HepG2 (cell line): ENCODE measurements around the gene RHBDF2. TPM values are rescaled to one million over a fixed set of nuclear protein-coding genes. Genes with fewer than 3 reads are reported as not detected.

Source experiments
- BRCA1 ChIP-seq: sonication (generic); formaldehyde crosslinking; IDR thresholded peaks from 2 replicates; pipeline ENCODE4 v1.4.0; 2020; ENCODE audit warnings: missing genetic modification reagents
- DNMT3B ChIP-seq: conservative IDR thresholded peaks from 2 replicates; pipeline ENCODE4 v1.6.1; 2016; ENCODE audit warnings: missing biosample characterization, control low read depth
- FOXA1 ChIP-seq, 2 experiments: fragments of 450-650 bp in 1 of 2; sonication (generic) in 1 of 2; formaldehyde crosslinking in 1 of 2; IDR thresholded peaks; 2 replicates each; pipeline versions ENCODE4 v1.4.0 to v1.6.1; 2016 to 2020; ENCODE audit warnings: missing genetic modification reagents in 1 of 2
- IKZF4 ChIP-seq: sonication (generic); formaldehyde crosslinking; IDR thresholded peaks from 2 replicates; pipeline ENCODE4 v1.5.1; 2020; ENCODE audit warnings: borderline replicate concordance, mild to moderate bottlenecking, low read depth, missing genetic modification reagents; ENCODE audit errors: not compliant biosample characterization
- IRF2 ChIP-seq: IDR thresholded peaks from 2 replicates; pipeline ENCODE4 v1.6.1; 2018; ENCODE audit warnings: missing genetic modification reagents, missing compliant biosample characterization
- RNF2 ChIP-seq: fragments of 450-650 bp; conservative IDR thresholded peaks from 2 replicates; pipeline ENCODE4 v1.6.1; 2016; ENCODE audit warnings: low read depth
- SCMH1 ChIP-seq: sonication (generic); formaldehyde crosslinking; IDR thresholded peaks from 2 replicates; pipeline ENCODE4 v1.9.0; 2021; ENCODE audit warnings: missing genetic modification reagents, mild to moderate bottlenecking, borderline replicate concordance
- TOE1 ChIP-seq: sonication (generic); formaldehyde crosslinking; IDR thresholded peaks from 2 replicates; pipeline ENCODE4 v1.4.0; 2020; ENCODE audit warnings: mild to moderate bottlenecking, missing genetic modification reagents
- polyA plus RNA-seq, 8 experiments: library from polyadenylated mRNA; depleted of rRNA in 3 of 8; stranded (reverse) in 7 of 8; unstranded in 1 of 8; fragments of >200 nt; fragmentation: Illumina TruSeq in 4 of 8; extraction: Trizol in 4 of 8; gene quantifications; 2 replicates each; pipeline versions ENCODE4 v1.2.1 to v1.2.3, GENCODE V29; 2011 to 2016; ENCODE audit warnings: low read depth in 4 of 8, missing spikeins in 1 of 8, mixed read lengths in 1 of 8; ENCODE audit not compliant: insufficient read depth in 1 of 8
- total RNA-seq, 5 experiments: library from RNA; depleted of rRNA; stranded (reverse); fragments of >200 nt; fragmentation: Illumina TruSeq; extraction: Trizol; gene quantifications; 2 replicates each; pipeline ENCODE4 v1.2.3, GENCODE V29; 2016; ENCODE audit warnings: low read depth in 1 of 5
- TF ChIP-seq, protein P1 (sequence below): sonication (generic); formaldehyde crosslinking; IDR thresholded peaks from 2 replicates; pipeline ENCODE4 v1.4.0; 2020; ENCODE audit warnings: missing genetic modification reagents, mild to moderate bottlenecking, borderline replicate concordance
- TF ChIP-seq, protein P2 (sequence below): sonication (generic); formaldehyde crosslinking; IDR thresholded peaks from 2 replicates; pipeline ENCODE4 v1.5.1; 2020; ENCODE audit warnings: missing genetic modification reagents, mild to moderate bottlenecking, borderline replicate concordance
- TF ChIP-seq, protein P3 (sequence below): sonication (generic); formaldehyde crosslinking; IDR thresholded peaks from 2 replicates; pipeline ENCODE4 v1.8.0; 2022; ENCODE audit warnings: mild to moderate bottlenecking, missing genetic modification reagents, moderate library complexity
- TF ChIP-seq, protein P4 (sequence below): sonication (generic); formaldehyde crosslinking; IDR thresholded peaks from 2 replicates; pipeline ENCODE4 v1.8.1; 2023; ENCODE audit warnings: mild to moderate bottlenecking, missing genetic modification reagents
- TF ChIP-seq, protein P5 (sequence below): sonication (generic); formaldehyde crosslinking; IDR thresholded peaks from 2 replicates; pipeline ENCODE4 v1.4.0; 2020; ENCODE audit warnings: missing genetic modification reagents
- TF ChIP-seq, protein P6 (sequence below): sonication (generic); formaldehyde crosslinking; IDR thresholded peaks from 2 replicates; pipeline ENCODE4 v1.8.0; 2022; ENCODE audit warnings: mild to moderate bottlenecking, missing genetic modification reagents, borderline replicate concordance
- TF ChIP-seq, protein P7 (sequence below): sonication (generic); formaldehyde crosslinking; conservative IDR thresholded peaks from 2 replicates; pipeline ENCODE4 v1.4.0; 2020; ENCODE audit warnings: missing genetic modification reagents
- TF ChIP-seq, protein P8 (sequence below): sonication (generic); formaldehyde crosslinking; IDR thresholded peaks from 2 replicates; pipeline ENCODE4 v1.9.0; 2022; ENCODE audit warnings: missing genetic modification reagents, mild to moderate bottlenecking, borderline replicate concordance

The RHBDF2 gene
- total and polyA plus RNA-seq, 2 of the 13 experiments (the other 11 are each of a cell fraction or from before 2014, with no cell fraction given): 7.8 to 24.2 TPM

DNA sequence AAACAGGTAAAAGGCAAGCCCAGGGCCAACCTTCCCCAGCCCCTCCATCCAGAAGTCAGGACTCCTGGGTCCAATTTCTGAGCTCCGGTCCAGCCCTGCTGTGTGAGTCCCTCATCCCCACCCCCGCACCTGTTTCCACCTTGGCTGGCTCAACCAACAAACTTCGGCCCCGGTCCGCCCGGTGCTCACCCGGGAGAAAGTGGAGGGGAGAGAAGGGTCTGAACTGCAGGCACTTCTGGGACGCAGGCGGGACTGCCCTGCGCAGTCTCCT lies 541 bp downstream of the RHBDF2 start (continued):
- TF ChIP-seq, protein P1, sequence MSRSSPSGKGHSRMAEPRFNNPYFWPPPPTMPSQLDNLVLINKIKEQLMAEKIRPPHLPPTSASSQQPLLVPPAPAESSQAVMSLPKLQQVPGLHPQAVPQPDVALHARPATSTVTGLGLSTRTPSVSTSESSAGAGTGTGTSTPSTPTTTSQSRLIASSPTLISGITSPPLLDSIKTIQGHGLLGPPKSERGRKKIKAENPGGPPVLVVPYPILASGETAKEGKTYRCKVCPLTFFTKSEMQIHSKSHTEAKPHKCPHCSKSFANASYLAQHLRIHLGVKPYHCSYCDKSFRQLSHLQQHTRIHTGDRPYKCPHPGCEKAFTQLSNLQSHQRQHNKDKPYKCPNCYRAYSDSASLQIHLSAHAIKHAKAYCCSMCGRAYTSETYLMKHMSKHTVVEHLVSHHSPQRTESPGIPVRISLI (CRISPR knock-in tag): no peak
- TF ChIP-seq DNMT3B: peak; percentile 61; the same call in 1 of the 2 replicates
- TF ChIP-seq, protein P2, sequence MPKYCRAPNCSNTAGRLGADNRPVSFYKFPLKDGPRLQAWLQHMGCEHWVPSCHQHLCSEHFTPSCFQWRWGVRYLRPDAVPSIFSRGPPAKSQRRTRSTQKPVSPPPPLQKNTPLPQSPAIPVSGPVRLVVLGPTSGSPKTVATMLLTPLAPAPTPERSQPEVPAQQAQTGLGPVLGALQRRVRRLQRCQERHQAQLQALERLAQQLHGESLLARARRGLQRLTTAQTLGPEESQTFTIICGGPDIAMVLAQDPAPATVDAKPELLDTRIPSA (CRISPR knock-in tag): no peak
- TF ChIP-seq TOE1: no peak
- no peak for TF ChIP-seq RNF2
- TF ChIP-seq, protein P3, sequence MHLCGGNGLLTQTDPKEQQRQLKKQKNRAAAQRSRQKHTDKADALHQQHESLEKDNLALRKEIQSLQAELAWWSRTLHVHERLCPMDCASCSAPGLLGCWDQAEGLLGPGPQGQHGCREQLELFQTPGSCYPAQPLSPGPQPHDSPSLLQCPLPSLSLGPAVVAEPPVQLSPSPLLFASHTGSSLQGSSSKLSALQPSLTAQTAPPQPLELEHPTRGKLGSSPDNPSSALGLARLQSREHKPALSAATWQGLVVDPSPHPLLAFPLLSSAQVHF (CRISPR knock-in tag): no peak
- TF ChIP-seq, protein P4, sequence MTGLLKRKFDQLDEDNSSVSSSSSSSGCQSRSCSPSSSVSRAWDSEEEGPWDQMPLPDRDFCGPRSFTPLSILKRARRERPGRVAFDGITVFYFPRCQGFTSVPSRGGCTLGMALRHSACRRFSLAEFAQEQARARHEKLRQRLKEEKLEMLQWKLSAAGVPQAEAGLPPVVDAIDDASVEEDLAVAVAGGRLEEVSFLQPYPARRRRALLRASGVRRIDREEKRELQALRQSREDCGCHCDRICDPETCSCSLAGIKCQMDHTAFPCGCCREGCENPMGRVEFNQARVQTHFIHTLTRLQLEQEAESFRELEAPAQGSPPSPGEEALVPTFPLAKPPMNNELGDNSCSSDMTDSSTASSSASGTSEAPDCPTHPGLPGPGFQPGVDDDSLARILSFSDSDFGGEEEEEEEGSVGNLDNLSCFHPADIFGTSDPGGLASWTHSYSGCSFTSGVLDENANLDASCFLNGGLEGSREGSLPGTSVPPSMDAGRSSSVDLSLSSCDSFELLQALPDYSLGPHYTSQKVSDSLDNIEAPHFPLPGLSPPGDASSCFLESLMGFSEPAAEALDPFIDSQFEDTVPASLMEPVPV (CRISPR knock-in tag): 0 out of 2 replicates have a peak, but pooled peaks have one; percentile 59
- TF ChIP-seq SCMH1 (CRISPR knock-in tag): no peak
- TF ChIP-seq, protein P5, sequence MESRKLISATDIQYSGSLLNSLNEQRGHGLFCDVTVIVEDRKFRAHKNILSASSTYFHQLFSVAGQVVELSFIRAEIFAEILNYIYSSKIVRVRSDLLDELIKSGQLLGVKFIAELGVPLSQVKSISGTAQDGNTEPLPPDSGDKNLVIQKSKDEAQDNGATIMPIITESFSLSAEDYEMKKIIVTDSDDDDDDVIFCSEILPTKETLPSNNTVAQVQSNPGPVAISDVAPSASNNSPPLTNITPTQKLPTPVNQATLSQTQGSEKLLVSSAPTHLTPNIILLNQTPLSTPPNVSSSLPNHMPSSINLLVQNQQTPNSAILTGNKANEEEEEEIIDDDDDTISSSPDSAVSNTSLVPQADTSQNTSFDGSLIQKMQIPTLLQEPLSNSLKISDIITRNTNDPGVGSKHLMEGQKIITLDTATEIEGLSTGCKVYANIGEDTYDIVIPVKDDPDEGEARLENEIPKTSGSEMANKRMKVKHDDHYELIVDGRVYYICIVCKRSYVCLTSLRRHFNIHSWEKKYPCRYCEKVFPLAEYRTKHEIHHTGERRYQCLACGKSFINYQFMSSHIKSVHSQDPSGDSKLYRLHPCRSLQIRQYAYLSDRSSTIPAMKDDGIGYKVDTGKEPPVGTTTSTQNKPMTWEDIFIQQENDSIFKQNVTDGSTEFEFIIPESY (CRISPR knock-in tag): no peak
- no peak for TF ChIP-seq IRF2 (CRISPR knock-in tag)
- TF ChIP-seq, protein P6, sequence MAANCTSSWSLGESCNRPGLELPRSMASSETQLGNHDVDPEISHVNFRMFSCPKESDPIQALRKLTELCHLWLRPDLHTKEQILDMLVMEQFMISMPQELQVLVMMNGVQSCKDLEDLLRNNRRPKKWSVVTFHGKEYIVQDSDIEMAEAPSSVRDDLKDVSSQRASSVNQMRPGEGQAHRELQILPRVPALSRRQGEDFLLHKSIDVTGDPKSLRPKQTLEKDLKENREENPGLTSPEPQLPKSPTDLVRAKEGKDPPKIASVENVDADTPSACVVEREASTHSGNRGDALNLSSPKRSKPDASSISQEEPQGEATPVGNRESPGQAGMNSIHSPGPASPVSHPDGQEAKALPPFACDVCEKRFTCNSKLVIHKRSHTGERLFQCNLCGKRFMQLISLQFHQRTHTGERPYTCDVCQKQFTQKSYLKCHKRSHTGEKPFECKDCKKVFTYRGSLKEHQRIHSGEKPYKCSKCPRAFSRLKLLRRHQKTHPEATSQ (CRISPR knock-in tag): 0 out of 2 replicates have a peak, but pooled peaks have one; percentile 16
- TF ChIP-seq BRCA1: 0 out of 2 replicates have a peak, but pooled peaks have one; percentile 41
- TF ChIP-seq IKZF4 (CRISPR knock-in tag): no peak
- TF ChIP-seq, protein P7, sequence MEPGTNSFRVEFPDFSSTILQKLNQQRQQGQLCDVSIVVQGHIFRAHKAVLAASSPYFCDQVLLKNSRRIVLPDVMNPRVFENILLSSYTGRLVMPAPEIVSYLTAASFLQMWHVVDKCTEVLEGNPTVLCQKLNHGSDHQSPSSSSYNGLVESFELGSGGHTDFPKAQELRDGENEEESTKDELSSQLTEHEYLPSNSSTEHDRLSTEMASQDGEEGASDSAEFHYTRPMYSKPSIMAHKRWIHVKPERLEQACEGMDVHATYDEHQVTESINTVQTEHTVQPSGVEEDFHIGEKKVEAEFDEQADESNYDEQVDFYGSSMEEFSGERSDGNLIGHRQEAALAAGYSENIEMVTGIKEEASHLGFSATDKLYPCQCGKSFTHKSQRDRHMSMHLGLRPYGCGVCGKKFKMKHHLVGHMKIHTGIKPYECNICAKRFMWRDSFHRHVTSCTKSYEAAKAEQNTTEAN (CRISPR knock-in tag): no peak
- TF ChIP-seq, protein P8, sequence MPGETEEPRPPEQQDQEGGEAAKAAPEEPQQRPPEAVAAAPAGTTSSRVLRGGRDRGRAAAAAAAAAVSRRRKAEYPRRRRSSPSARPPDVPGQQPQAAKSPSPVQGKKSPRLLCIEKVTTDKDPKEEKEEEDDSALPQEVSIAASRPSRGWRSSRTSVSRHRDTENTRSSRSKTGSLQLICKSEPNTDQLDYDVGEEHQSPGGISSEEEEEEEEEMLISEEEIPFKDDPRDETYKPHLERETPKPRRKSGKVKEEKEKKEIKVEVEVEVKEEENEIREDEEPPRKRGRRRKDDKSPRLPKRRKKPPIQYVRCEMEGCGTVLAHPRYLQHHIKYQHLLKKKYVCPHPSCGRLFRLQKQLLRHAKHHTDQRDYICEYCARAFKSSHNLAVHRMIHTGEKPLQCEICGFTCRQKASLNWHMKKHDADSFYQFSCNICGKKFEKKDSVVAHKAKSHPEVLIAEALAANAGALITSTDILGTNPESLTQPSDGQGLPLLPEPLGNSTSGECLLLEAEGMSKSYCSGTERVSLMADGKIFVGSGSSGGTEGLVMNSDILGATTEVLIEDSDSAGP (CRISPR knock-in tag): no peak
- TF ChIP-seq FOXA1 (IDR thresholded peaks at IDR 0.05): no peak
- no peak for TF ChIP-seq FOXA1 (CRISPR knock-in tag; IDR thresholded peaks at IDR 0.05)
